ENCODE data around the gene GTPBP4. TPM values are rescaled to one million over a fixed set of nuclear protein-coding genes. Genes with fewer than 3 reads are reported as not detected.

Gene GTPBP4
- total RNA-seq, 1 donor from 2014 or later: 69.6 TPM

DNA sequence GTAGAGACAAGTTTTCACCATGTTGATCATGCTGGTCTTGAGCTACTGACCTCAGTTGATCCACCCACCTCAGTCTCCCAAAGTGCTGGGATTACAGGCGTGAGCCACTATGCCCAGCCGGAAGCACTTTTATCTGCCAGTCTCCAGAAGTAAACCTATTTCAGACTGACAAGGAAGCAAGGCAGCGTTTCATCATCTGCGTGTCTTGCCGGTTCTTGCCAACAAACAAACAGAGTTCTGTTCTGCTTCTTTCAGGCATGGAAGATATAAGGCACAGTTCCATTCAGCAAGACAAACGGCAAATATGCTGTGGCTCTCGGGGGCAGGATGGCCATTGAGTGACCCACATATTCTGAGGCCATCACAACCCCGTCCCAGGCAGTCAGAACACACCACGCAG lies 41.2 kb upstream of the GTPBP4 start:
- no peak for DNase-seq (ENCODE audit: low read depth, low spot score)
- H3K4me3 Mint-ChIP-seq: no peak overlapping the region
- H3K36me3 Mint-ChIP-seq (ENCODE audit: low read depth): no peaks in the 10 kb centered on the region
- H3K9me3 Mint-ChIP-seq: no peaks in the 10 kb centered on the region
- no peaks in the 10 kb centered on the region for H3K4me1 Mint-ChIP-seq
- H3K27me3 Mint-ChIP-seq (ENCODE audit: low read depth): no peaks in the 10 kb centered on the region
- TF ChIP-seq, protein P1, sequence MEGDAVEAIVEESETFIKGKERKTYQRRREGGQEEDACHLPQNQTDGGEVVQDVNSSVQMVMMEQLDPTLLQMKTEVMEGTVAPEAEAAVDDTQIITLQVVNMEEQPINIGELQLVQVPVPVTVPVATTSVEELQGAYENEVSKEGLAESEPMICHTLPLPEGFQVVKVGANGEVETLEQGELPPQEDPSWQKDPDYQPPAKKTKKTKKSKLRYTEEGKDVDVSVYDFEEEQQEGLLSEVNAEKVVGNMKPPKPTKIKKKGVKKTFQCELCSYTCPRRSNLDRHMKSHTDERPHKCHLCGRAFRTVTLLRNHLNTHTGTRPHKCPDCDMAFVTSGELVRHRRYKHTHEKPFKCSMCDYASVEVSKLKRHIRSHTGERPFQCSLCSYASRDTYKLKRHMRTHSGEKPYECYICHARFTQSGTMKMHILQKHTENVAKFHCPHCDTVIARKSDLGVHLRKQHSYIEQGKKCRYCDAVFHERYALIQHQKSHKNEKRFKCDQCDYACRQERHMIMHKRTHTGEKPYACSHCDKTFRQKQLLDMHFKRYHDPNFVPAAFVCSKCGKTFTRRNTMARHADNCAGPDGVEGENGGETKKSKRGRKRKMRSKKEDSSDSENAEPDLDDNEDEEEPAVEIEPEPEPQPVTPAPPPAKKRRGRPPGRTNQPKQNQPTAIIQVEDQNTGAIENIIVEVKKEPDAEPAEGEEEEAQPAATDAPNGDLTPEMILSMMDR (conservative IDR thresholded peaks at IDR 0.05): no peak
- no peak overlapping the region for H3K27ac Mint-ChIP-seq (ENCODE audit: unreplicated experiment)

DNA sequence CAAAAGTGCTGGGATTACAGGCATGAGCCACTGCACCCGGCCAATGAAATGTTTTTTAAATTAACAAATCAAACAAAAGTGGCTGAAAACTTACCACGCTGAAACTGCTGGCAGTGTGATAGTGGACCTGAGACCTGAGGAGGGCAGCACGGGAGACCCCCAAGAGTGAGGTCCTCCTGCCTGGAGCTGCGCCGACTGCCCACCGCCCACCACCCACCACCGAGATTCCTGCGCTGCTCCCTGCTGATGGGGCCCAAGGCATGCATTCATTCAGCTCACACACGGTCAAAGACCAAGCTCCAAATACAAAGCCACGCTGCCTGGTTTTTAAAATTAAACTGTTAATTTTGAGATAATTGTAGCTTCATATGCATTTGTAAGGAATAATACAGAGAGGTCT lies 40.4 kb upstream of the GTPBP4 start:
- Mint-ChIP-seq H3K27me3 (ENCODE audit: low read depth) (no peaks in the 10 kb centered on the region), H3K4me3 (no peak overlapping the region), H3K9me3 (no peaks in the 10 kb centered on the region), H3K27ac (ENCODE audit: unreplicated experiment) (no peak overlapping the region), H3K4me1 (no peaks in the 10 kb centered on the region), H3K36me3 (ENCODE audit: low read depth) (no peaks in the 10 kb centered on the region)
- TF ChIP-seq, protein P1 (conservative IDR thresholded peaks at IDR 0.05): no peak
- no peak for DNase-seq (ENCODE audit: low read depth, low spot score)

DNA sequence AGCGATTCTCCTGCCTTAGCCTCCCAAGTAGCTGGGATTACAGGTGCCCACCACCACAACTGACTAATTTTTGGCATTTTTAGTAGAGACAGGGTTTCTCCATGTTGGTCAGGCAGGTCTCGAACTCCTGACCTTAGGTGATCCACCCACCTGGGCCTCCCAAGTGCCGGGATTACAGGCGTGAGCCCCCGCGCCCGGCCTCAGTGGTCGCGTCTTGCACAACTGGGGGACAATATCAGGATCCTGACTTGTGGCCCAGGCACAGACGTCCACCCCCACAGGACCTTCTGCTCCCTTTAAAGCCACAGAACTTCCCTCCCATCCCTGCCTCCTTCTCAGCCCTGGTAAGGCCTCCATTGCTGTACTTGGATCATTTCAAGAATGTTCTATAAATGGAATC lies 39.9 kb upstream of the GTPBP4 start:
- no peak for DNase-seq (ENCODE audit: low read depth, low spot score)
- TF ChIP-seq, protein P1 (conservative IDR thresholded peaks at IDR 0.05): no peak
- H3K4me3 Mint-ChIP-seq: no peak overlapping the region
- H3K27me3 Mint-ChIP-seq (ENCODE audit: low read depth): no peaks in the 10 kb centered on the region
- H3K36me3 Mint-ChIP-seq (ENCODE audit: low read depth): no peaks in the 10 kb centered on the region
- peak overlapping the region; percentile 12 for H3K27ac Mint-ChIP-seq (ENCODE audit: unreplicated experiment)
- no peaks in the 10 kb centered on the region for H3K9me3 Mint-ChIP-seq
- no peaks in the 10 kb centered on the region for H3K4me1 Mint-ChIP-seq

DNA sequence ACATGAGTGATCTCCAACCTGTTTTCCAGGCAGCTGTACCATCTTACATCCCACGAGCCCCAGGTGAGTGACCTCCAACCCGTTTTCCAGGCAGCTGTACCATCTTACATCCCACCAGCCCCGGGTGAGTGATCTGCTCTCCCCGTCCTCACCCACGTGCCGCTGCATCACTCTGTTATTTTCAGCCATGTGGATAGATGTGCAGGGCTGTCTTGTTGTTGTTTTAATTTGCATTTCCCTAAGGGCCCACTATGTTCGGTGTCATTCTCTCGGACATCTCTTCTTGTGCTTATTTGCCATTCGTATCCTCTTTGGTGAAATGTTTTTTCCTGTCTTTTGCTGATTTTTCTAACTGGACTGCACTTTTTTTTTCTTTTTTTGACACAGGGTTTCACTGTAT lies 38.8 kb upstream of the GTPBP4 start:
- Mint-ChIP-seq H3K27me3 (ENCODE audit: low read depth) (no peaks in the 10 kb centered on the region), H3K36me3 (ENCODE audit: low read depth) (no peaks in the 10 kb centered on the region), H3K4me3 (no peak overlapping the region), H3K27ac (ENCODE audit: unreplicated experiment) (no peak overlapping the region), H3K4me1 (no peaks in the 10 kb centered on the region), H3K9me3 (no peaks in the 10 kb centered on the region)
- TF ChIP-seq, protein P1 (conservative IDR thresholded peaks at IDR 0.05): no peak
- DNase-seq (ENCODE audit: low read depth, low spot score): no peak

DNA sequence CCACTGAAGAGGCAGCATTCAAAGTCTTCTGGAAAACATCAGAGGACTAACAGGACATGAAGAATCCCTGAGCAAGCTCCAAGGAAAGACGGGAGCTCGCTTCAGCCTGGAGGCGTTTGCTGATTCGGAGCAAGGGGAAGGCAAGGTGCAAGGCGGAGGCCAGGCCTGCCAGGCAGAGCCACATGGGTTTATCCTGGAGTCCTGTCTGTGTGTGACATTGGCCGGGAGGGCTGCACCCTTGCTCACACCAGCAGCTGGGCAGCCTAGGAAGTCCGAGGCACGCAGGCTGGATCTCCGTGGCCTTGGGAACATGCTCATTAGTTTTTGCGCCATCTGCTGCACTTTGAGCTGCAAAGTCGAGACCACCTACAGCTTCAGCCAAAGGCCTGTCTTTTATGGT lies 34.4 kb upstream of the GTPBP4 start:
- no peaks in the 10 kb centered on the region for H3K36me3 Mint-ChIP-seq (ENCODE audit: low read depth)
- H3K4me3 Mint-ChIP-seq: no peak overlapping the region
- H3K27me3 Mint-ChIP-seq (ENCODE audit: low read depth): no peaks in the 10 kb centered on the region
- H3K9me3 Mint-ChIP-seq: no peaks in the 10 kb centered on the region
- H3K4me1 Mint-ChIP-seq: no peaks in the 10 kb centered on the region
- H3K27ac Mint-ChIP-seq (ENCODE audit: unreplicated experiment): no peak overlapping the region
- TF ChIP-seq, protein P1 (conservative IDR thresholded peaks at IDR 0.05): no peak
- no peak for DNase-seq (ENCODE audit: low read depth, low spot score)

DNA sequence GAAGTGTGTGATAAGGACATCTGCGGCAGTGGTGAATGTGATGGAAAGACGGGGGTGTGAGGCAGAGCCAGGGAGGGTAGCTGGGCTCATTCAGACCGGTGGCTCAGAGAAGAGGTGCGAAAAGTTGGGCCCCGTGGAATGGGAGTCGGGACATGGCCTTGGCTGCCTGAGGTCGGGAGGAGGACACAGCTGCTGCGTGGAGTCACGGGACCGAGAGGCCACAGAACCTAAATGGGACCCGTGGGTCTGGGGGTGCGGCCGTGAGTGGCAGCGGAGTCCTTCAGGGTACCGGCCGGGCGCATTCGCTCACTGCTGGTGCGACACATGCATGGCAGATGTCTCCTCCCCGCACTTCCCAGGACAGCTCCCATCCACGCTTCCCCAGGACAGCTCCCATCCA lies 33.8 kb upstream of the GTPBP4 start:
- no peaks in the 10 kb centered on the region for H3K27me3 Mint-ChIP-seq (ENCODE audit: low read depth)
- no peaks in the 10 kb centered on the region for H3K36me3 Mint-ChIP-seq (ENCODE audit: low read depth)
- no peaks in the 10 kb centered on the region for H3K4me1 Mint-ChIP-seq
- H3K27ac Mint-ChIP-seq (ENCODE audit: unreplicated experiment): no peak overlapping the region
- H3K9me3 Mint-ChIP-seq: no peaks in the 10 kb centered on the region
- H3K4me3 Mint-ChIP-seq: no peak overlapping the region
- TF ChIP-seq, protein P1 (conservative IDR thresholded peaks at IDR 0.05): no peak
- no peak for DNase-seq (ENCODE audit: low read depth, low spot score)

Measured in neural crest cell (in vitro differentiated cells).